Skeletal muscle satellite cell (primary cell): ENCODE results near the gene FBXL19.

Experiments
- H3K27me3 ChIP-seq: 2 replicates; pipeline ENCODE4 v1.7.0; 2013; ENCODE audit warnings: low read length; ENCODE audit not compliant: control insufficient read depth, insufficient read depth
- H3K36me3 ChIP-seq: 2 replicates; pipeline ENCODE4 v1.7.0; 2013; ENCODE audit warnings: mild to moderate bottlenecking, control low read depth, low read length; ENCODE audit not compliant: insufficient read depth
- H3K4me1 ChIP-seq: 2 replicates; pipeline ENCODE4 v1.7.0; 2013; ENCODE audit warnings: low read length; ENCODE audit not compliant: control insufficient read depth, insufficient read depth
- H3K4me2 ChIP-seq: 2 replicates; pipeline ENCODE4 v1.7.0; 2013; ENCODE audit warnings: mild to moderate bottlenecking, low read length
- H3K4me3 ChIP-seq: 2 replicates; pipeline ENCODE4 v1.7.0; 2013; ENCODE audit warnings: low read length
- H3K9ac ChIP-seq: 2 replicates; pipeline ENCODE4 v1.7.0; 2013; ENCODE audit warnings: mild to moderate bottlenecking, low read depth, low read length, moderate library complexity
- H3K9me3 ChIP-seq: replicated peaks from 2 replicates; pipeline ENCODE4 v1.7.0; 2013; ENCODE audit warnings: mild to moderate bottlenecking, control low read depth, low read length

The FBXL19 gene

GRCh38 chr16:30964574-30965226 lies 41.3 kb downstream of the FBXL19 start:
- Histone ChIP-seq H3K36me3 (peaks cover 74% of the 10 kb centered on the region), H3K4me2 (no peak overlapping the region), H3K4me3 (no peak overlapping the region), H3K4me1 (no peaks in the 10 kb centered on the region), H3K27me3 (no peaks in the 10 kb centered on the region), H3K9ac (no peak overlapping the region), H3K9me3 (no peaks in the 10 kb centered on the region)

- Histone ChIP-seq H3K9me3 (no peaks in the 10 kb centered on the region), H3K4me2 (no peak overlapping the region), H3K36me3 (peaks cover 70% of the 10 kb centered on the region), H3K4me3 (no peak overlapping the region), H3K27me3 (no peaks in the 10 kb centered on the region), H3K4me1 (no peaks in the 10 kb centered on the region), H3K9ac (no peak overlapping the region)
These were observed 42.1 kb downstream of the FBXL19 start for GRCh38 chr16:30965436-30965835.

GRCh38 chr16:30966033-30966619 lies 42.8 kb downstream of the FBXL19 start:
- no peak overlapping the region for H3K4me2 ChIP-seq
- peaks cover 71% of the 10 kb centered on the region for H3K36me3 ChIP-seq
- no peak overlapping the region for H3K4me3 ChIP-seq
- H3K27me3 ChIP-seq, result no peaks in the 10 kb centered on the region
- H3K9ac ChIP-seq, result no peak overlapping the region
- H3K9me3 ChIP-seq, result no peaks in the 10 kb centered on the region
- H3K4me1 ChIP-seq, result no peaks in the 10 kb centered on the region

GRCh38 chr16:30967795-30968194 lies 44.4 kb downstream of the FBXL19 start:
- no peak overlapping the region for H3K9ac ChIP-seq
- no peak overlapping the region for H3K4me2 ChIP-seq
- H3K27me3 ChIP-seq, result no peaks in the 10 kb centered on the region
- peaks cover 71% of the 10 kb centered on the region for H3K36me3 ChIP-seq
- no peaks in the 10 kb centered on the region for H3K4me1 ChIP-seq
- no peaks in the 10 kb centered on the region for H3K9me3 ChIP-seq
- H3K4me3 ChIP-seq, result no peak overlapping the region

GRCh38 chr16:30969246-30969842 lies 46.0 kb downstream of the FBXL19 start:
- Histone ChIP-seq H3K27me3 (no peaks in the 10 kb centered on the region), H3K4me2 (no peak overlapping the region), H3K4me1 (no peaks in the 10 kb centered on the region), H3K36me3 (peaks cover 74% of the 10 kb centered on the region), H3K9ac (no peak overlapping the region), H3K4me3 (no peak overlapping the region), H3K9me3 (no peaks in the 10 kb centered on the region)

GRCh38 chr16:30971298-30971697 lies 47.9 kb downstream of the FBXL19 start:
- H3K4me2 ChIP-seq, result no peak overlapping the region
- H3K9me3 ChIP-seq, result no peaks in the 10 kb centered on the region
- H3K4me3 ChIP-seq, result no peak overlapping the region
- no peak overlapping the region for H3K9ac ChIP-seq
- H3K4me1 ChIP-seq, result no peaks in the 10 kb centered on the region
- no peaks in the 10 kb centered on the region for H3K27me3 ChIP-seq
- H3K36me3 ChIP-seq, result peaks cover 65% of the 10 kb centered on the region

- no peak overlapping the region for H3K4me3 ChIP-seq
- no peaks in the 10 kb centered on the region for H3K27me3 ChIP-seq
- H3K4me1 ChIP-seq, result no peaks in the 10 kb centered on the region
- H3K36me3 ChIP-seq, result peaks cover 67% of the 10 kb centered on the region
- H3K9me3 ChIP-seq, result no peaks in the 10 kb centered on the region
- no peak overlapping the region for H3K9ac ChIP-seq
- H3K4me2 ChIP-seq, result no peak overlapping the region
These were observed 49.5 kb downstream of the FBXL19 start for GRCh38 chr16:30972872-30973271.

- H3K4me1 ChIP-seq, result no peaks in the 10 kb centered on the region
These were observed 51.0 kb downstream of the FBXL19 start for GRCh38 chr16:30974348-30974747.

GRCh38 chr16:30976486-30976885 lies 53.1 kb downstream of the FBXL19 start:
- H3K4me3 ChIP-seq, result no peak overlapping the region
- H3K36me3 ChIP-seq, result peaks cover 51% of the 10 kb centered on the region
- H3K9me3 ChIP-seq, result no peaks in the 10 kb centered on the region
- H3K9ac ChIP-seq, result no peak overlapping the region
- no peak overlapping the region for H3K4me2 ChIP-seq
- H3K27me3 ChIP-seq, result no peaks in the 10 kb centered on the region
- no peaks in the 10 kb centered on the region for H3K4me1 ChIP-seq

More at GRCh38 chr16:30974348-30974747, 51.0 kb downstream of the FBXL19 start:
- Histone ChIP-seq H3K9me3 (no peaks in the 10 kb centered on the region), H3K4me3 (no peak overlapping the region), H3K9ac (no peak overlapping the region), H3K36me3 (peaks cover 61% of the 10 kb centered on the region), H3K27me3 (no peaks in the 10 kb centered on the region), H3K4me2 (no peak overlapping the region)

GRCh38 chr16:30977502-30977901 lies 54.1 kb downstream of the FBXL19 start:
- Histone ChIP-seq H3K9ac (no peak overlapping the region), H3K27me3 (no peaks in the 10 kb centered on the region), H3K36me3 (peaks cover 44% of the 10 kb centered on the region), H3K4me3 (no peak overlapping the region), H3K4me2 (no peak overlapping the region), H3K4me1 (no peaks in the 10 kb centered on the region), H3K9me3 (no peaks in the 10 kb centered on the region)

- Histone ChIP-seq H3K4me2 (no peak overlapping the region), H3K4me3 (no peak overlapping the region), H3K9ac (no peak overlapping the region), H3K4me1 (no peaks in the 10 kb centered on the region), H3K36me3 (peaks cover 29% of the 10 kb centered on the region), H3K9me3 (no peaks in the 10 kb centered on the region), H3K27me3 (no peaks in the 10 kb centered on the region)
These were observed 56.0 kb downstream of the FBXL19 start for GRCh38 chr16:30979170-30980022.
